ENCODE measurements around the gene LNP1. TPM values are rescaled to one million over a fixed set of nuclear protein-coding genes. Genes with fewer than 3 reads are reported as not detected.

The LNP1 gene
- total RNA-seq, 2 donors from 2014 or later: 4.6 to 6.2 TPM

DNA sequence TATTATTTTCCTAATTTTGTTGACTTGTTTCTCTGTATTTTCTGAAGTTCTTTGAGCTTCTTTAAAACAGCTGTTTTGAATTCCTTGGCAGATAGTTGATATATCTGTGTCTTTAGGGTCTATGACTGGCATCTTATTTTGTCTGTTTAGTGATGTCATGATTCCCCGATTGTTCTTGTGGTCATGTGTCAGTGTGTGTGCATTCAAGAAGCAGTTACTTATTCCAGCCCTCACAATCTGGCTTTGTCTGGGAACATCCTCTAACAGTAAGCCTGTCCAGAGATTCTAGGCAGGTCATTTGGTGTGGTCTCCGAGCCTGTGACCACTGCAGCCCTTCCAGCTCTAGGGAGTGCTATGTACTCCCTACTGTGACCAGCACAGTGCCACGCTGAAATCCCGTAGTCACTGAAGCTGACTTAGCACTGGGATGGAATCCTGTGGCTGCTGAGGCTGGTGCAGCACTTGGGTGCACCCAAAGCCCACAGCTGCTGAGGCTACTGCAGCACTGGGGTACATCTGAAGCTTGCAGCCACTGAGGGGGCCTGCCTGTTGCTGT, 6.7 kb downstream of the LNP1 start:
- H3K9me3 ChIP-seq: peaks cover 0 to 3% (median 3%) of the 10 kb centered on the region in 3 donors
- no peak overlapping the region for H3K4me3 ChIP-seq
- TF ChIP-seq POLR2A (IDR thresholded peaks at IDR 0.05): no peak
- TF ChIP-seq CTCF (IDR thresholded peaks at IDR 0.05): no peak
- intact Hi-C loops (cut with DNase I): no loop called here
- DNase-seq (no peak), ATAC-seq (no peak)
- H3K36me3 ChIP-seq (replicated peaks in 1 of 2; ENCODE audit: insufficient read depth in 1 of 2, low read depth in 2 of 2): no peaks in the 10 kb centered on the region
- H3K4me1 ChIP-seq: peaks cover 17% of the 10 kb centered on the region
- no peaks in the 10 kb centered on the region for H3K27me3 ChIP-seq
- 89 to 100% methylated on average over 3 to 4 of the region's 4 CpGs for WGBS, 2 donors
- no peak overlapping the region for H3K27ac ChIP-seq

DNA sequence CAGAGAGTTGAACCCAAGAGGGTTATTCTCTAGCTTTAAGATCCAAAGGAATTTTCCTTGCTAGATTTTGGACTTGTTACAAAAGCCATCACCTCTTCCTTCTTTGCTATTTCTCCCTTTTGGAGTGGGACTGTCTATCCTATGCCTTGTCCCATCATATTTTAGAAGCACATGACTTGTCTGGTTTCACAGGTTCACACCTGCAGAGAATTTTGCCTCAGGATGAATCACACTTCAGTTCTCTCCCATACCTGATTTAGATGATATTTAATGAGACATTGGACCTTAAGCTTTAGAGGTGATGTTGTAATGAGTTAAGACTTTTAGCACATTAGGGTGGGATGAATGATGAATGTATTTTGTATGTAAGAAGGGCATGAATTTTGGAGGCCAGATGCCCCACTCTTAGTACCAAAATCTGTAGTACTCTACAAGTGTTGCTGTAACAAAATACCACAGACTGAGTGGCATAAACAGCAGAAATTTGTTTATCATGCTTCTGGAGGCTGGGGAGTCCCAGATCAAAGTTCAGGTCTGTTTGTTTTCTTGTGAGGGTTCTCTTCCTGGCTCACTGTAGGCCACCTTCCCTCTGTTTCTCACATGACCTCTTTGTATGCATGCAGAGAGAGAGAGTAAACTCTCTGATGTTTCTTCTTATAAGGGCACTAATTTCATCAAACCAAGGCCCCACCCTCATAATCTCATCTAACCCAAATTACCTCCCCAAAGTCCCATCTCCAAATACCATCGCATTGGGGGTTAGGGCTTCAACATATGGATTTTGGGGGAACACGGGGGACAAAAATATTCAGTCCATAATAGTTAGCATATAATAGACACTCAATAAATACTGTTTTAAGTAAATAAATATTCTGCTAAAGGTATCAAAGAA, 10.0 kb downstream of the LNP1 start:
- peaks cover 0 to 3% (median 3%) of the 10 kb centered on the region in 3 donors for H3K9me3 ChIP-seq
- WGBS, 2 donors: 98% methylated on average over 2 of the region's 2 CpGs
- H3K27ac ChIP-seq: no peak overlapping the region
- DNase-seq (no peak), ATAC-seq (no peak)
- H3K27me3 ChIP-seq: no peaks in the 10 kb centered on the region
- peaks cover 7% of the 10 kb centered on the region for H3K4me1 ChIP-seq
- TF ChIP-seq POLR2A (IDR thresholded peaks at IDR 0.05) (no peak), CTCF (IDR thresholded peaks at IDR 0.05) (no peak)
- intact Hi-C loops (cut with DNase I): no loop called here
- no peaks in the 10 kb centered on the region for H3K36me3 ChIP-seq (replicated peaks in 1 of 2; ENCODE audit: insufficient read depth in 1 of 2, low read depth in 2 of 2)
- H3K4me3 ChIP-seq: no peak overlapping the region

- no peak overlapping the region for H3K4me3 ChIP-seq
- DNase-seq (no peak), ATAC-seq (no peak)
- H3K27me3 ChIP-seq: no peaks in the 10 kb centered on the region
- 97 to 99% methylated on average over 4 of the region's 4 CpGs for WGBS, 2 donors
- peaks cover 8% of the 10 kb centered on the region for H3K4me1 ChIP-seq
- no peak overlapping the region for H3K27ac ChIP-seq
- TF ChIP-seq CTCF (IDR thresholded peaks at IDR 0.05): no peak
- TF ChIP-seq POLR2A (IDR thresholded peaks at IDR 0.05): no peak
- no peaks in the 10 kb centered on the region for H3K36me3 ChIP-seq (replicated peaks in 1 of 2; ENCODE audit: insufficient read depth in 1 of 2, low read depth in 2 of 2)
- intact Hi-C loops (cut with DNase I): no loop called here
- peaks cover 0 to 3% (median 3%) of the 10 kb centered on the region in 3 donors for H3K9me3 ChIP-seq
Measured at GRCh38 chr3:100412912-100413590, 11.7 kb downstream of the LNP1 start.

DNA sequence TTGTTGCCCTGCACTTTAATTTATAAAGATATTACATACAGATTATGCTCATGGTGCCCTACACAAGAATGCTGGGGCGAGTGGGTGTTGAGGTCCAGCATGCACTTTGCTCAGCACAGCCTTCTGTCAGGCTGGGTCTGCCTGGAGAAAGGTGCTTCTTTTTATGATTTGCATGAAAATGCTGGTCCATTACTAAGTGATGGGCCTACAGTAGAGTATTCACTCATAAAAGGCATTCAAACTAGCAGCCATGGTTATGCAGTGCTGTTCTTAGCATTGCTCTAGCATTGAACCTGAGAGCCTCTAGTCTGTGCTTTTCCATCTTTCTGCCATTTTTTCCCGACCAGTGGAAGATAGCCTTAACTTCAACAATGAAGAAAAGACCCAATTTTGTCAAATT, 12.3 kb downstream of the LNP1 start:
- no peak overlapping the region for H3K27ac ChIP-seq
- no peaks in the 10 kb centered on the region for H3K36me3 ChIP-seq (replicated peaks in 1 of 2; ENCODE audit: insufficient read depth in 1 of 2, low read depth in 2 of 2)
- WGBS, 2 donors: 85 to 90% methylated on average over 2 of the region's 2 CpGs
- ATAC-seq (no peak), DNase-seq (no peak)
- H3K4me1 ChIP-seq: peaks cover 8% of the 10 kb centered on the region
- no peak for TF ChIP-seq POLR2A (IDR thresholded peaks at IDR 0.05)
- TF ChIP-seq CTCF (IDR thresholded peaks at IDR 0.05): no peak
- peaks cover 0 to 3% (median 3%) of the 10 kb centered on the region in 3 donors for H3K9me3 ChIP-seq
- H3K4me3 ChIP-seq: no peak overlapping the region
- no peaks in the 10 kb centered on the region for H3K27me3 ChIP-seq
- intact Hi-C loops (cut with DNase I): no loop called here

All from body of pancreas (tissue), 4 donors.